Measurements from ENCODE around the gene KSR2.
"Not testable (repeated sequence)": the region's sequence is repeated elsewhere in the genome, so short reads cannot be mapped to it uniquely, and the experiment has no call there.

The KSR2 gene

GRCh38 chr12:117662620-117663395 lies 306.0 kb downstream of the KSR2 start:
- Mint-ChIP-seq H3K4me1 (no peaks in the 10 kb centered on the region), H3K4me3 (no peak overlapping the region), H3K36me3 (no peaks in the 10 kb centered on the region), H3K9me3 (peaks cover 2% of the 10 kb centered on the region), H3K27ac (no peak overlapping the region), H3K27me3 (peaks cover 3% of the 10 kb centered on the region)
- ATAC-seq (ENCODE audit: low read depth): no peak
- no peak for DNase-seq (ENCODE audit: low spot score in 2 of 2)

GRCh38 chr12:117662220-117662619 lies 306.6 kb downstream of the KSR2 start:
- no peak for DNase-seq (ENCODE audit: low spot score in 2 of 2)
- Mint-ChIP-seq H3K27me3 (peaks cover 2% of the 10 kb centered on the region), H3K4me3 (no peak overlapping the region), H3K9me3 (peaks cover 3% of the 10 kb centered on the region), H3K4me1 (no peaks in the 10 kb centered on the region), H3K27ac (no peak overlapping the region), H3K36me3 (no peaks in the 10 kb centered on the region)
- no peak for ATAC-seq (ENCODE audit: low read depth)

- Mint-ChIP-seq H3K27ac (no peak overlapping the region), H3K9me3 (peaks cover 3% of the 10 kb centered on the region), H3K4me3 (no peak overlapping the region), H3K36me3 (no peaks in the 10 kb centered on the region), H3K27me3 (peaks cover 2% of the 10 kb centered on the region), H3K4me1 (no peaks in the 10 kb centered on the region)
- DNase-seq (ENCODE audit: low spot score in 2 of 2): no peak
- ATAC-seq (ENCODE audit: low read depth): no peak
These were observed 307.3 kb downstream of the KSR2 start for GRCh38 chr12:117661471-117661870.

- ATAC-seq (ENCODE audit: low read depth) (no peak), DNase-seq (ENCODE audit: low spot score in 2 of 2) (no peak)
- no peak overlapping the region for H3K27ac Mint-ChIP-seq
- H3K9me3 Mint-ChIP-seq: peaks cover 3% of the 10 kb centered on the region
- H3K4me3 Mint-ChIP-seq: no peak overlapping the region
- no peaks in the 10 kb centered on the region for H3K4me1 Mint-ChIP-seq
- H3K27me3 Mint-ChIP-seq: peaks cover 2% of the 10 kb centered on the region
- H3K36me3 Mint-ChIP-seq: no peaks in the 10 kb centered on the region
These were observed 307.9 kb downstream of the KSR2 start for GRCh38 chr12:117660896-117661295.

GRCh38 chr12:117658226-117658625 lies 310.6 kb downstream of the KSR2 start:
- DNase-seq (ENCODE audit: low spot score in 2 of 2) (no peak), ATAC-seq (ENCODE audit: low read depth) (no peak)
- H3K4me3 Mint-ChIP-seq: no peak overlapping the region

GRCh38 chr12:117649796-117650195 lies 319.0 kb downstream of the KSR2 start:
- no peaks in the 10 kb centered on the region for H3K36me3 Mint-ChIP-seq
- no peaks in the 10 kb centered on the region for H3K4me1 Mint-ChIP-seq
- H3K27me3 Mint-ChIP-seq: peaks cover 4% of the 10 kb centered on the region
- H3K4me3 Mint-ChIP-seq: no peak overlapping the region
- DNase-seq (ENCODE audit: low spot score in 2 of 2): no peak
- peaks cover 8% of the 10 kb centered on the region for H3K9me3 Mint-ChIP-seq
- H3K27ac Mint-ChIP-seq: no peak overlapping the region
- no peak for ATAC-seq (ENCODE audit: low read depth)

More at GRCh38 chr12:117658226-117658625, 310.6 kb downstream of the KSR2 start:
- Mint-ChIP-seq H3K4me1 (no peaks in the 10 kb centered on the region), H3K27ac (no peak overlapping the region), H3K27me3 (peaks cover 1% of the 10 kb centered on the region), H3K36me3 (no peaks in the 10 kb centered on the region), H3K9me3 (peaks cover 3% of the 10 kb centered on the region)

GRCh38 chr12:117646520-117646919 lies 322.3 kb downstream of the KSR2 start:
- Mint-ChIP-seq H3K9me3 (peaks cover 4% of the 10 kb centered on the region), H3K27me3 (peaks cover 7% of the 10 kb centered on the region), H3K4me1 (no peaks in the 10 kb centered on the region), H3K4me3 (no peak overlapping the region), H3K36me3 (no peaks in the 10 kb centered on the region), H3K27ac (no peak overlapping the region)
- DNase-seq (ENCODE audit: low spot score in 2 of 2): no peak
- no peak for ATAC-seq (ENCODE audit: low read depth)

- H3K4me1 Mint-ChIP-seq: no peaks in the 10 kb centered on the region
- no peaks in the 10 kb centered on the region for H3K9me3 Mint-ChIP-seq
- DNase-seq (ENCODE audit: low spot score in 2 of 2) (no peak), ATAC-seq (ENCODE audit: low read depth) (no peak)
- H3K27ac Mint-ChIP-seq: no peak overlapping the region
- no peak overlapping the region for H3K4me3 Mint-ChIP-seq
- H3K27me3 Mint-ChIP-seq: peaks cover 7% of the 10 kb centered on the region
- H3K36me3 Mint-ChIP-seq: no peaks in the 10 kb centered on the region
These were observed 323.3 kb downstream of the KSR2 start for GRCh38 chr12:117645473-117645872.

GRCh38 chr12:117643971-117644370 lies 324.8 kb downstream of the KSR2 start:
- Mint-ChIP-seq H3K4me1 (no peaks in the 10 kb centered on the region), H3K9me3 (no peaks in the 10 kb centered on the region), H3K4me3 (no peak overlapping the region), H3K27ac (no peak overlapping the region), H3K27me3 (peaks cover 7% of the 10 kb centered on the region), H3K36me3 (no peaks in the 10 kb centered on the region)
- no peak for ATAC-seq (ENCODE audit: low read depth)
- no peak for DNase-seq (ENCODE audit: low spot score in 2 of 2)

- Mint-ChIP-seq H3K4me3 (no peak overlapping the region), H3K36me3 (no peaks in the 10 kb centered on the region), H3K9me3 (peaks cover 3% of the 10 kb centered on the region), H3K4me1 (no peaks in the 10 kb centered on the region), H3K27me3 (peaks cover 5% of the 10 kb centered on the region), H3K27ac (no peak overlapping the region)
- DNase-seq (ENCODE audit: low spot score in 2 of 2) (no peak), ATAC-seq (ENCODE audit: low read depth) (no peak)
These were observed 326.9 kb downstream of the KSR2 start for GRCh38 chr12:117641885-117642284.

- peaks cover 3% of the 10 kb centered on the region for H3K27me3 Mint-ChIP-seq
- no peak overlapping the region for H3K4me3 Mint-ChIP-seq
- H3K9me3 Mint-ChIP-seq: peaks cover 8% of the 10 kb centered on the region
These were observed 328.3 kb downstream of the KSR2 start for GRCh38 chr12:117640511-117640910.

GRCh38 chr12:117629454-117629853 lies 339.3 kb downstream of the KSR2 start:
- no peak for ATAC-seq (ENCODE audit: low read depth)
- Mint-ChIP-seq H3K4me3 (no peak overlapping the region), H3K9me3 (peaks cover 7% of the 10 kb centered on the region), H3K36me3 (no peaks in the 10 kb centered on the region), H3K27me3 (peaks cover 7% of the 10 kb centered on the region), H3K4me1 (no peaks in the 10 kb centered on the region), H3K27ac (no peak overlapping the region)
- DNase-seq (ENCODE audit: low spot score in 2 of 2): no peak

More at GRCh38 chr12:117640511-117640910, 328.3 kb downstream of the KSR2 start:
- ATAC-seq (ENCODE audit: low read depth): no peak
- DNase-seq (ENCODE audit: low spot score in 2 of 2): no peak
- Mint-ChIP-seq H3K36me3 (no peaks in the 10 kb centered on the region), H3K27ac (no peak overlapping the region), H3K4me1 (no peaks in the 10 kb centered on the region)

GRCh38 chr12:117628711-117629110 lies 340.1 kb downstream of the KSR2 start:
- not testable (repeated sequence) for DNase-seq (ENCODE audit: low spot score in 2 of 2); H3K36me3 Mint-ChIP-seq; H3K27ac Mint-ChIP-seq; H3K27me3 Mint-ChIP-seq; H3K4me1 Mint-ChIP-seq; ATAC-seq (ENCODE audit: low read depth); H3K9me3 Mint-ChIP-seq; H3K4me3 Mint-ChIP-seq

- Mint-ChIP-seq H3K27ac (no peak overlapping the region), H3K27me3 (no peaks in the 10 kb centered on the region), H3K4me3 (no peak overlapping the region), H3K9me3 (peaks cover 4% of the 10 kb centered on the region), H3K36me3 (no peaks in the 10 kb centered on the region), H3K4me1 (no peaks in the 10 kb centered on the region)
- no peak for DNase-seq (ENCODE audit: low spot score in 2 of 2)
- ATAC-seq (ENCODE audit: low read depth): no peak
These were observed 346.0 kb downstream of the KSR2 start for GRCh38 chr12:117622741-117623140.

GRCh38 chr12:117622087-117622486 lies 346.7 kb downstream of the KSR2 start:
- H3K4me3 Mint-ChIP-seq: no peak overlapping the region
- ATAC-seq (ENCODE audit: low read depth) (no peak), DNase-seq (ENCODE audit: low spot score in 2 of 2) (no peak)
- no peaks in the 10 kb centered on the region for H3K36me3 Mint-ChIP-seq
- no peak overlapping the region for H3K27ac Mint-ChIP-seq
- H3K9me3 Mint-ChIP-seq: peaks cover 5% of the 10 kb centered on the region
- no peaks in the 10 kb centered on the region for H3K4me1 Mint-ChIP-seq
- H3K27me3 Mint-ChIP-seq: no peaks in the 10 kb centered on the region

Data from memory B cell (primary cell).